Nephron (organoid): ENCODE measurements around the gene NFASC.
A peak's percentile ranks its signal among the peaks of the same experiment; 100 is the strongest.

Experiments
- H3K27ac Mint-ChIP-seq, 3 experiments: 2 replicates each; pipeline ENCODE4 v1.8.0; 2020; ENCODE audit warnings: mixed read lengths in 3 of 3, mild to moderate bottlenecking in 2 of 3, moderate library complexity in 1 of 3
- H3K27me3 Mint-ChIP-seq: 2 replicates; pipeline ENCODE4 v1.8.0; 2021; ENCODE audit warnings: low read depth, mild to moderate bottlenecking, moderate library complexity, mixed read lengths
- H3K36me3 Mint-ChIP-seq: 2 replicates; pipeline ENCODE4 v1.8.0; 2020; ENCODE audit warnings: low read depth, mixed read lengths
- H3K4me1 Mint-ChIP-seq: 2 replicates; pipeline ENCODE4 v1.8.0; 2020; ENCODE audit warnings: mixed read lengths
- H3K4me3 Mint-ChIP-seq, 3 experiments: 2 replicates each; pipeline ENCODE4 v1.8.0; 2020; ENCODE audit warnings: mild to moderate bottlenecking in 3 of 3, mixed read lengths in 3 of 3, moderate library complexity in 2 of 3
- H3K9me3 Mint-ChIP-seq: 2 replicates; pipeline ENCODE4 v1.8.0; 2020; ENCODE audit warnings: mixed read lengths
- TF ChIP-seq, protein P1 (sequence below), 3 experiments: fragments of 200-600 bp; sonication (generic); IDR thresholded peaks; one replicate each; pipeline ENCODE4 v1.5.0; 2021; ENCODE audit warnings: antibody characterized with exemption in 3 of 3; ENCODE audit not compliant: unreplicated experiment in 3 of 3

The NFASC gene

DNA sequence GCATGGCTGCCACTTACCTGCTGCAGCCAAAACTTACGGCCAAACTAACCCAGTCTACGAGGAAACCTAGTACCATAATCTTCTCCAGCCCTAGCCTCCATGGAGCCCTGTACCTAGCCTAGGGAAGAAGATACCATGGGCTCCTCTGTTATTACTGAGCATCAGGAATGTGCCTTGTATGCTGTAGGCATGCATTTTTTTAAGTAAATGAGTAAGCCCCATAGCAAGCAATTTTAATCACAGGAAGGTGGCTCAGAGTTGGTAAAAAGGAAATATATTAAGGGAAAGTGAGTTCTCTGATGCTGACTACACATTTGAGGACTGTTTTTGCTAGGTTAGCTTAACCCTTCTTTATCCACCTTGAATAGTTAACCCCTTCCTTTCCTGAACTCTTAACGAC lies 21.2 kb downstream of the NFASC start:
- peaks cover 11% of the 10 kb centered on the region for H3K27me3 Mint-ChIP-seq
- no peak overlapping the region for H3K4me3 Mint-ChIP-seq
- no peaks in the 10 kb centered on the region for H3K36me3 Mint-ChIP-seq
- peaks cover 8% of the 10 kb centered on the region for H3K4me1 Mint-ChIP-seq
- H3K27ac Mint-ChIP-seq: no peak overlapping the region
- TF ChIP-seq, protein P1, sequence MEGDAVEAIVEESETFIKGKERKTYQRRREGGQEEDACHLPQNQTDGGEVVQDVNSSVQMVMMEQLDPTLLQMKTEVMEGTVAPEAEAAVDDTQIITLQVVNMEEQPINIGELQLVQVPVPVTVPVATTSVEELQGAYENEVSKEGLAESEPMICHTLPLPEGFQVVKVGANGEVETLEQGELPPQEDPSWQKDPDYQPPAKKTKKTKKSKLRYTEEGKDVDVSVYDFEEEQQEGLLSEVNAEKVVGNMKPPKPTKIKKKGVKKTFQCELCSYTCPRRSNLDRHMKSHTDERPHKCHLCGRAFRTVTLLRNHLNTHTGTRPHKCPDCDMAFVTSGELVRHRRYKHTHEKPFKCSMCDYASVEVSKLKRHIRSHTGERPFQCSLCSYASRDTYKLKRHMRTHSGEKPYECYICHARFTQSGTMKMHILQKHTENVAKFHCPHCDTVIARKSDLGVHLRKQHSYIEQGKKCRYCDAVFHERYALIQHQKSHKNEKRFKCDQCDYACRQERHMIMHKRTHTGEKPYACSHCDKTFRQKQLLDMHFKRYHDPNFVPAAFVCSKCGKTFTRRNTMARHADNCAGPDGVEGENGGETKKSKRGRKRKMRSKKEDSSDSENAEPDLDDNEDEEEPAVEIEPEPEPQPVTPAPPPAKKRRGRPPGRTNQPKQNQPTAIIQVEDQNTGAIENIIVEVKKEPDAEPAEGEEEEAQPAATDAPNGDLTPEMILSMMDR (IDR thresholded peaks at IDR 0.05; ENCODE audit: unreplicated experiment in 3 of 3): no peak
- no peaks in the 10 kb centered on the region for H3K9me3 Mint-ChIP-seq

DNA sequence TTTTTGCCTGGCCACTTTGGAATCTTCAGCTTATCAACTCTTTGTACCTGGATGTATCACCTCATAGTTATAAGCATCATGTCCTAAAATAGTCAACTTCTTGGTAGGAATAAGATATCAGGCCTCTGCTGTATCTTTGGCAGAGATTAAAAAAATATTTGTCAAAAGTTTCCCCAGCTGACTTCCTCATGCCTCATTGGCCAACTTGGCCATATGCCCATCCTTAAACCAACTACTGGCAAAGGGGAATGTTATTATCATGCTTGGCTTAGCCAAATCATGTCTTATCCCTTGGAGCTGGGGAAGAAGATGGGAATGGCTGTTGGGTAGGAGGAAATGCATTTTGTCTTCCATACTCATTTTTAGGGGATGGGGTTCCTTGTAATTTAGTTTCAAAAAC lies 23.4 kb downstream of the NFASC start:
- Mint-ChIP-seq H3K4me1 (peaks cover 8% of the 10 kb centered on the region), H3K27me3 (peaks cover 12% of the 10 kb centered on the region), H3K27ac (no peak overlapping the region), H3K4me3 (no peak overlapping the region), H3K36me3 (no peaks in the 10 kb centered on the region), H3K9me3 (no peaks in the 10 kb centered on the region)
- TF ChIP-seq, protein P1 (IDR thresholded peaks at IDR 0.05; ENCODE audit: unreplicated experiment in 3 of 3): no peak

DNA sequence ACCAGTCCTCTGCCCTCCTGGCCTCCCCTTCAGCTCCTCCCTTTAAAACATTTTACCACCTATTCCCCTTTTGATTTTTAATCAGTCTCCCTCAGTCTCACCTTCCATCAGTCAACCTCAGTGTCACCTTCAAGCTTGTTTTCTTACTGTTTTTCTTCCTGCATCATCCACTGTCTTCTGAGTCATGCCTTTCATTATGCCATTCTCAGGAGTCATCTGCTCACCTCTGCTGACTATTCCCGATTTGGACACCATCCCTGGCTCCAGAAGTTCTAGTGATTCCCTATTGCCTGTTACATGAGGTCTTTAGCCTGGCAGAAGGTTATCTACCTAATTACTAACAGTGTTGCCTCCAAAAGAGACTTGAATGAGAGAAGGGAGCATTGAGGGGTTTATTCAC lies 23.9 kb downstream of the NFASC start:
- Mint-ChIP-seq H3K27me3 (peaks cover 12% of the 10 kb centered on the region), H3K4me1 (peaks cover 5% of the 10 kb centered on the region)

DNA sequence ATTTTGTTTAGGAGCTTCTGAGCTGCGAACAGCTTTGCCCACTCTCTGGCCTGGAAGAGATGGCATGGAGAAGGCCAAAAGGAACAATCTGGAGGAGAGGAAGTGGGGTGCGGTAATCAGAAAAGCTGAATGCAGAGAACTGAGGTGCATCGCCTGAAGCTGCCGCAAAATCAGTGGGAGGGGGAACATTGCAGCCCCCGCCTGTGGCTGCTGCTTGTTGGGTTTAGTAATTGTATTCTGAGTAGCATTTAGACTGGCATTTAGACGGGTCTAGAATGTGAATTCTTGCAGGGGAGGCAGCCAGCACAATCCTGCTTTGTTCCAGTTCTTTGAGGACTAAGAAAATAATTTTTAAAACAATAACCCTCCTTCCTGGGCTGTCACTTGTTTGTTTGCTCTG lies 25.4 kb downstream of the NFASC start:
- TF ChIP-seq, protein P1 (IDR thresholded peaks at IDR 0.05; ENCODE audit: unreplicated experiment in 3 of 3): no peak
- Mint-ChIP-seq H3K4me3 (no peak overlapping the region), H3K27ac (no peak overlapping the region), H3K27me3 (peaks cover 10% of the 10 kb centered on the region), H3K36me3 (no peaks in the 10 kb centered on the region), H3K4me1 (peaks cover 9% of the 10 kb centered on the region), H3K9me3 (no peaks in the 10 kb centered on the region)

More for the DNA sequence above, 23.9 kb downstream of the NFASC start:
- TF ChIP-seq, protein P1 (IDR thresholded peaks at IDR 0.05; ENCODE audit: unreplicated experiment in 3 of 3): no peak
- no peaks in the 10 kb centered on the region for H3K9me3 Mint-ChIP-seq
- no peak overlapping the region for H3K4me3 Mint-ChIP-seq
- no peak overlapping the region for H3K27ac Mint-ChIP-seq
- H3K36me3 Mint-ChIP-seq: no peaks in the 10 kb centered on the region

DNA sequence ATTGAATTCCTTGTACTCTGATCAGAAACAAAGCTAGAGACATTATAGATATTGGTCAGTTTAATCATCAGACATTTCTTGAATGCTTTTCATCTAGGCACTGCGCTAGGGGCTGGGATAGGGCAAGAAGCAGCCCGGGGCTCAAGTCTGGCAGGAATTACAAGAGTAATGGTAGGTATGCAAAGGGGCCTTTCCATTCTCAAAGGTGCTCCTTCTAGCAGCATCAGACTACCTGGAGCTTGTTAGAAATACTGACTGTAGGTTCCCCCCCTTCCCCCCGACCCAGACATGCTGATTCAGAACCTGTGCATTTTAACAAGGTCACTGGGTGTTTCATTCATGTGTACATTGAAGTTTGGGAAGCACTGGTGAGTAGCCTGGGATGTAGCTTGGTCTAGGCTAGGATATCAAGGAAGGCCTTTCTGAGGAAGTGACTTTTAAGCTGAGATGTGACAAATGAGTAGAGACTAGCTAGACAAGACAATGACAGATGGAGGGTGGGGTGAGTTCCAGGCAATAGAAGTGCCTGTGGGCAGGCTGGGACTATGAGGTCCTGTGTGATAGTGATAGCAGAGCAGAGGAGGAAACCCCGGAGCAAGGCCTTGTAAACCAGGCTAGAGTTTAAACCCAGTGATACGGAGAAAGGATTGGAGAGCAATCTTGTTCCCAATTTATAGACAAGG lies 26.3 kb downstream of the NFASC start:
- Mint-ChIP-seq H3K27me3 (peaks cover 8% of the 10 kb centered on the region), H3K27ac (no peak overlapping the region), H3K36me3 (no peaks in the 10 kb centered on the region), H3K4me1 (peaks cover 14% of the 10 kb centered on the region), H3K9me3 (no peaks in the 10 kb centered on the region), H3K4me3 (no peak overlapping the region)
- TF ChIP-seq, protein P1 (IDR thresholded peaks at IDR 0.05; ENCODE audit: unreplicated experiment in 3 of 3): no peak

DNA sequence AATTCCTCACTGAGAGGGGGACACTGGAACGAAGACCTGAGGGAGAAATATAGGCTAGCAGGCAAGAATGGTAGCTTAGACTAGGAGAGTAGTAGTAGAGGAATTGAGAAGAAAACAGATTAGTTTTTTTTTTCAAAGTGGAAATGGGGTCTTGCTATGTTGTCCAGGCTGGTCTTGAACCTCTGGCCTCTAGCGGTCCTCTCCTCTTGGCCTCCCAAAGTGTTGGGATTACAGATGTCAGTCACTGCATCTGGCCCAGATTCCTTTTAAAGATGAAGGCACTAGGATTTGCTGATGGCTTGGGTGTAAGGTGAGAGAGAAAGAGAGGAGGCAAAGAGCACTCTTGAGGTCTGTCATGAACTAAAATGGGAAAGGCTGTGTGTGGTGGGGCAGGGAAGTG lies 30.1 kb downstream of the NFASC start:
- H3K9me3 Mint-ChIP-seq: no peaks in the 10 kb centered on the region

More for the DNA sequence above, 30.1 kb downstream of the NFASC start:
- Mint-ChIP-seq H3K4me1 (peaks cover 14% of the 10 kb centered on the region), H3K27ac (peak overlapping the region in 1 of 3 experiments; percentile 37), H3K36me3 (no peaks in the 10 kb centered on the region), H3K4me3 (no peak overlapping the region), H3K27me3 (peaks cover 15% of the 10 kb centered on the region)
- TF ChIP-seq, protein P1 (IDR thresholded peaks at IDR 0.05; ENCODE audit: unreplicated experiment in 3 of 3): no peak
